Measurements from ENCODE around the gene CTAGE6.
"Not testable (repeated sequence)": the region's sequence is repeated elsewhere in the genome, so short reads cannot be mapped to it uniquely, and the experiment has no call there.

Gene CTAGE6

GRCh38 chr7:143715543-143716193, 41.8 kb downstream of the CTAGE6 start:
- DNase-seq, result not testable (repeated sequence)

GRCh38 chr7:143714581-143715454, 42.7 kb downstream of the CTAGE6 start:
- not testable (repeated sequence) for DNase-seq

- DNase-seq, result not testable (repeated sequence)
These were observed 45.1 kb downstream of the CTAGE6 start for GRCh38 chr7:143712381-143712780.

- DNase-seq, result not testable (repeated sequence)
These were observed 45.7 kb downstream of the CTAGE6 start for GRCh38 chr7:143711727-143712324.

GRCh38 chr7:143709895-143710294, 47.6 kb downstream of the CTAGE6 start:
- not testable (repeated sequence) for DNase-seq

Data from NCI-H2107 (cell line).